NB4 (cell line): ENCODE data around the gene SIGLEC5.

Experiments used
- DNase-seq: peaks from one replicate; pipeline ENCODE4 v3.0.0; 2010; ENCODE audit warnings: low read depth
- H3K4me3 ChIP-seq: one replicate; pipeline ENCODE4 v1.5.1; 2011; ENCODE audit warnings: mild to moderate bottlenecking, low read depth, low read length, moderate library complexity
- MYC ChIP-seq: IDR thresholded peaks from 2 replicates; pipeline ENCODE4 v1.6.1; 2011; ENCODE audit warnings: low read depth, low read length
- POLR2A ChIP-seq: IDR thresholded peaks from 2 replicates; pipeline ENCODE4 v1.6.1; 2011; ENCODE audit warnings: mild to moderate bottlenecking; ENCODE audit not compliant: insufficient read length; ENCODE audit errors: extremely low read depth
- TF ChIP-seq, protein P1 (sequence below): IDR thresholded peaks from 2 replicates; pipeline ENCODE4 v1.6.1; 2011; ENCODE audit warnings: low read depth, low read length
- TF ChIP-seq, protein P2 (sequence below): IDR thresholded peaks from one replicate; pipeline ENCODE4 v1.5.1; 2012; ENCODE audit warnings: low read depth, low read length

The SIGLEC5 gene

DNA sequence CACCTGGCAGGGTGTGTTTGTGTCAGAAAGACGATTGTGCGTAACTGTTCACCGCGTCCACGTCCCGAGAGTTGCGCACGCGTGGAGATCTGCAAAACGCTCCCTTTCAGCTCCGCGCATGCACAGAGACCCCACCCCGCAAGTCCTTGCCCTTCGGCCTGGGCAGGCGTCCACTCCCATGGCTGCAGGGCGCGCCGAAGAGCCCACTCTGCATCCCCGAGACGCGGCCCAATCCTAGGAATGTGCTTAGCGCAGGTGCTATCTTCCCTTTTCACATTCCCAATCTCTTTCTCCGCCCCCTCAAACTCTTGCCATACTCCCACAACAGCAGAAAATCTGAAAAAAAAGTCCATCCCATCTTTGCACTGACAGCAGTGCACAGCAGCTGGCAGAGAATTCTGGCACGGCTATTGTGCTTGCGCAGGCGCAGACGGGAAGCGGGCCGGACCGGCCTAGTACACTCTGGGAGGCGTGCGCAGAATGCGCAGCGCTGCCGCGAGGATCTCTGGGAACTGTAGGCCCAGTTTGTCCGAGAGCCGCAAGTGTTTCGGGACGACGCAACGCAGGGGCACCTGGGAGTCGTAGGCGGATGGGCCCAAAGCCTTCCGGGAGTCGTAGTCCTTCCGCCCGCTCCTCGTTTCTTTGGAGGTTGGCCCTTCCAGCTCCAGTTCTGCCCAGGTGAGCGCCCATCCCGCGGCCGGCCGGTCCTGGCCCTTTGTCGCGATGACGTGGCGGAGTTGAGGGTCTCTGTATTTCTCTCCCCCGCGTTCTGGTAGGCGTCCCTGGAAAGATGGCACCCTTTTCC is 36.0 kb downstream of the SIGLEC5 start:
- TF ChIP-seq, protein P1, sequence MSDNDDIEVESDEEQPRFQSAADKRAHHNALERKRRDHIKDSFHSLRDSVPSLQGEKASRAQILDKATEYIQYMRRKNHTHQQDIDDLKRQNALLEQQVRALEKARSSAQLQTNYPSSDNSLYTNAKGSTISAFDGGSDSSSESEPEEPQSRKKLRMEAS = no peak
- TF ChIP-seq, protein P2, sequence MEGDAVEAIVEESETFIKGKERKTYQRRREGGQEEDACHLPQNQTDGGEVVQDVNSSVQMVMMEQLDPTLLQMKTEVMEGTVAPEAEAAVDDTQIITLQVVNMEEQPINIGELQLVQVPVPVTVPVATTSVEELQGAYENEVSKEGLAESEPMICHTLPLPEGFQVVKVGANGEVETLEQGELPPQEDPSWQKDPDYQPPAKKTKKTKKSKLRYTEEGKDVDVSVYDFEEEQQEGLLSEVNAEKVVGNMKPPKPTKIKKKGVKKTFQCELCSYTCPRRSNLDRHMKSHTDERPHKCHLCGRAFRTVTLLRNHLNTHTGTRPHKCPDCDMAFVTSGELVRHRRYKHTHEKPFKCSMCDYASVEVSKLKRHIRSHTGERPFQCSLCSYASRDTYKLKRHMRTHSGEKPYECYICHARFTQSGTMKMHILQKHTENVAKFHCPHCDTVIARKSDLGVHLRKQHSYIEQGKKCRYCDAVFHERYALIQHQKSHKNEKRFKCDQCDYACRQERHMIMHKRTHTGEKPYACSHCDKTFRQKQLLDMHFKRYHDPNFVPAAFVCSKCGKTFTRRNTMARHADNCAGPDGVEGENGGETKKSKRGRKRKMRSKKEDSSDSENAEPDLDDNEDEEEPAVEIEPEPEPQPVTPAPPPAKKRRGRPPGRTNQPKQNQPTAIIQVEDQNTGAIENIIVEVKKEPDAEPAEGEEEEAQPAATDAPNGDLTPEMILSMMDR = no peak

DNA sequence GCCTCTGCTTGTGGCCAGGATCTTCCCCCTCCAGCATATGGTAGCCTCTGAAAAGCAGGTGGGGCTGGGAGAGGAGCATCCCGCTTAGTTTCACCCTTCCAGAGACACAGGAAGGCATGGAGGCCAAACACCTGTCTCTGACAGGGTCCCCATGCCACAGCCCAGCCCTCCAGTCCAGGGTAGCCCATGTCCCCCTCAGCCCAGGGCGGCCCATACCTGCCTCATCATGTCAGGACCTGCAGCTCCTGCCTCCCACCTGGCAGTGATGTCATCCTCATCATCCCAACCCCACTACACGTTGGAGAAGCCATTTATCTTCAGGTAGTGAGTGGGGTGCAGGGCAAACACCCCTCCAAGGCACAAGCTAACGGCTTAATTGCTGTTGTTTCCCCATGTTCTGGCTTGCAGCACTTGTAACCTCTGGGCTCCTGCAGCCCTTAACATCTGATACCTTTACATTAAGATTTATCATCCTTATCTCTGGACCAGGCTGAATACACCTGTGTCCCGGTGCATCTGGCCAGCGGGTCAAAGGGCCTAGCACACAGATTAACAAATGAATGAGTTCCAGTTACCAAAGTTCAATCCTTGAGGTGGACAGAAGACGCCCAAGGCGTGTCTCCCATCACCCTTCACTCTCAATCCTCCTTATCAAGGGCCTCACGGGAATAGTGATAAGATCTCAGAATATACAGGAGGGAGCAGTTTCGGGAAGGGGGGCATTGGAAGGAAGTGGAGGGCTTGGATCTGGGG is 36.9 kb downstream of the SIGLEC5 start:
- TF ChIP-seq POLR2A = no peak
- TF ChIP-seq MYC = no peak
- TF ChIP-seq, protein P1 = no peak
- TF ChIP-seq, protein P2 = no peak
- no peak for DNase-seq
- peak overlapping the region; percentile 81 for H3K4me3 ChIP-seq

More for the DNA sequence above, 36.0 kb downstream of the SIGLEC5 start:
- peak; percentile 96 for DNase-seq
- peak overlapping the region; percentile 81 for H3K4me3 ChIP-seq

DNA sequence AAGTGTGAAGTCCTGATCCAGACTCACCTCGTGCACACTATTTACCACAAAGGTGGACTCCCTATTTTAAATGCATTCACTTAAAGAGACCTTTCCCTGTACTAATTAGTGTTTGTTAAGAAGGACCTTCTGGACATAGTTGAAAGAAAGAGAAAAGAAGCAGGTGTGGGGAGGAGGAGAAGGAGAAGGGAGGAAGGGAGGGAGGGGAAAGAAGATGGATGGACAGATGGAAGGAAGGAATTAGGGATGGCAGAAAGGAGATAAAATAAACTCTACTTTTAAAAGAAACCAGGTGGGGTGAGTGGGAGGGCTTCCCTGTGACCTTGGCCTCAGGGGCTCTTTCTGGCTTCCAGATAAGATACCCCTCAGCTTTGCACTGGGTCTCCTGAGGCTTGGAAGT is 37.7 kb downstream of the SIGLEC5 start:
- TF ChIP-seq, protein P2 = no peak
- TF ChIP-seq POLR2A (no peak), MYC (no peak)
- TF ChIP-seq, protein P1 = no peak

DNA sequence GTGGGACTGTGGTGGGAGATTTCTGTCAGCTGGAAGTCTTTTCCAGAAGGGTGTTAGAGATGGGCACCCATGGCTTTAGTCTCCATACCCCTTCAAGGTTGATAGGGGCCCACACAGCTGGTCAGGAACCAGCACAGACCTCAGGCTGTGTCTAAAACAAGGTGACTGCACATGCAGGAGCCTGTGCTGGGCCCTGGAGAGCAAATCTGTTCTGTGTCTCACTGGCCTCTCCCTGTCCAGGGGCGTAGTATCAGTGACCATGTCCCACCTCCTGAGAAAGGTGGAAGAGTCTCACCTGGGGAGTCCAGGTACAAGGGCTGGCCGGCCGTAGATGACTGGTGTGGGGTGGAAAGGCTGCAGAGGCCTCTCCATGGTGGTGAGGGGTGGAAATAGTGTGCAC is 39.8 kb downstream of the SIGLEC5 start:
- H3K4me3 ChIP-seq = no peak overlapping the region
- no peak for DNase-seq
- TF ChIP-seq, protein P1 = no peak
- TF ChIP-seq, protein P2 = no peak
- TF ChIP-seq POLR2A (no peak), MYC (no peak)

More for the DNA sequence above, 37.7 kb downstream of the SIGLEC5 start:
- no peak overlapping the region for H3K4me3 ChIP-seq
- no peak for DNase-seq

DNA sequence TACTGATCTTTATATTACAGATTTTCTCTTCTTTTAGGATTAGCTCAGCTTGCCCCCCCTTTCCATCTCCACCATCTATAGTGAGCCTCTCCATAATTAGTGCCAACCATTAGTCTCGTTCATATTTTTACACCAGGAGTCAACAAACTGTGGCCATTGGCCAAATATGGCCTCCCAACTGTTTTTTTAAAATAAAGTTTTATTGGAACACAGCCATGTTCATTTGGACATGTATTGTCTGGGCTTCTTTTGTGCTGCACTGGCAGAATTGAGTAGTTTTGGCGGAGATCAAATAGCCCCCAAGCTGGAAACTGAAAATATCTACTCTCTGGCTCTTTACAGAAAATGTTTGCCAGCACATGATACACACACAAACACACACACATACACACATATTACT is 40.7 kb downstream of the SIGLEC5 start:
- no peak for DNase-seq
- no peak overlapping the region for H3K4me3 ChIP-seq
- TF ChIP-seq, protein P2 = no peak
- TF ChIP-seq POLR2A = no peak
- TF ChIP-seq, protein P1 = no peak
- no peak for TF ChIP-seq MYC
